ENCODE data around the gene FAM209B.

GRCh38 chr20:56575157-56575556, 42.1 kb downstream of the FAM209B start:
- no peak for TF ChIP-seq CTCF (IDR thresholded peaks at IDR 0.05)
- TF ChIP-seq POLR2A (IDR thresholded peaks at IDR 0.05): no peak
- no peak for TF ChIP-seq POLR2AphosphoS5 (IDR thresholded peaks at IDR 0.05)

Measured in breast epithelium (tissue), 3 donors.